SK-MEL-5 (cell line): ENCODE data around the gene GAS2. TPM values are rescaled to one million over a fixed set of nuclear protein-coding genes. Genes with fewer than 3 reads are reported as not detected.

Source experiments
- DNase-seq: peaks from one replicate; pipeline ENCODE4 v3.0.0-alpha.2; 2016; ENCODE audit warnings: low read depth, low spot score
- in situ Hi-C: cut with HindIII; loops from 2 replicates; pipeline ENCODE4 v1.10.0; 2016; ENCODE audit warnings: low sequenced_read_pairs, high pct_unique_total_duplicates, low pct_unique_long_range_greater_than_20kb
- total RNA-seq: library from RNA; depleted of rRNA; stranded (reverse); fragments of >200 nt; shearing (Covaris generic); gene quantifications from 2 replicates; pipeline ENCODE4 v1.2.3, GENCODE V29; 2014

GAS2 gene
- total RNA-seq, 1 experiment from 2014 or later: 8.5 TPM

GRCh38 chr11:22707119-22707899 lies 40.9 kb downstream of the GAS2 start:
- no peak for DNase-seq
- in situ Hi-C loops: no loop called here

GRCh38 chr11:22711071-22711770 lies 44.8 kb downstream of the GAS2 start:
- DNase-seq: no peak

GRCh38 chr11:22711880-22712279 lies 45.5 kb downstream of the GAS2 start:
- in situ Hi-C loops: no loop called here
- DNase-seq: no peak

More at GRCh38 chr11:22711071-22711770, 44.8 kb downstream of the GAS2 start:
- in situ Hi-C loops: no loop called here

GRCh38 chr11:22713336-22713735 lies 46.9 kb downstream of the GAS2 start:
- in situ Hi-C loops: no loop called here
- no peak for DNase-seq

GRCh38 chr11:22715971-22716370 lies 49.6 kb downstream of the GAS2 start:
- in situ Hi-C loops: no loop called here
- no peak for DNase-seq

GRCh38 chr11:22720457-22720856 lies 54.0 kb downstream of the GAS2 start:
- in situ Hi-C loops: no loop called here

GRCh38 chr11:22723274-22723673 lies 56.9 kb downstream of the GAS2 start:
- in situ Hi-C loops: no loop called here
- no peak for DNase-seq

More at GRCh38 chr11:22720457-22720856, 54.0 kb downstream of the GAS2 start:
- DNase-seq: no peak

GRCh38 chr11:22725079-22725478 lies 58.7 kb downstream of the GAS2 start:
- no peak for DNase-seq
- in situ Hi-C loops: no loop called here

GRCh38 chr11:22728600-22729389 lies 62.4 kb downstream of the GAS2 start:
- in situ Hi-C loops: no loop called here
- peak; percentile 50 for DNase-seq

GRCh38 chr11:22730319-22730718 lies 63.9 kb downstream of the GAS2 start:
- peak; percentile 62 for DNase-seq
- in situ Hi-C loops: no loop called here

- in situ Hi-C loops: no loop called here
- DNase-seq: no peak
These were observed 66.2 kb downstream of the GAS2 start for GRCh38 chr11:22732588-22732987.

GRCh38 chr11:22733475-22734248 lies 67.3 kb downstream of the GAS2 start:
- DNase-seq: no peak
- in situ Hi-C loops: no loop called here

- in situ Hi-C loops: no loop called here
- DNase-seq: no peak
These were observed 68.4 kb downstream of the GAS2 start for GRCh38 chr11:22734628-22735345.

GRCh38 chr11:22742157-22742613 lies 75.8 kb downstream of the GAS2 start:
- DNase-seq: no peak

GRCh38 chr11:22749536-22749935 lies 83.1 kb downstream of the GAS2 start:
- in situ Hi-C loops: no loop called here
- DNase-seq: no peak

More at GRCh38 chr11:22742157-22742613, 75.8 kb downstream of the GAS2 start:
- in situ Hi-C loops: no loop called here

GRCh38 chr11:22752908-22753310 lies 86.5 kb downstream of the GAS2 start:
- DNase-seq: no peak
- in situ Hi-C loops: no loop called here

- in situ Hi-C loops: no loop called here
These were observed 87.0 kb downstream of the GAS2 start for GRCh38 chr11:22753416-22753815.

More at GRCh38 chr11:22753416-22753815, 87.0 kb downstream of the GAS2 start:
- DNase-seq: no peak
